ENCODE data around the gene WDR46.
A peak's percentile ranks its signal among the peaks of the same experiment; 100 is the strongest.
"Not testable (repeated sequence)": the region's sequence is repeated elsewhere in the genome, so short reads cannot be mapped to it uniquely, and the experiment has no call there.

The WDR46 gene

DNA sequence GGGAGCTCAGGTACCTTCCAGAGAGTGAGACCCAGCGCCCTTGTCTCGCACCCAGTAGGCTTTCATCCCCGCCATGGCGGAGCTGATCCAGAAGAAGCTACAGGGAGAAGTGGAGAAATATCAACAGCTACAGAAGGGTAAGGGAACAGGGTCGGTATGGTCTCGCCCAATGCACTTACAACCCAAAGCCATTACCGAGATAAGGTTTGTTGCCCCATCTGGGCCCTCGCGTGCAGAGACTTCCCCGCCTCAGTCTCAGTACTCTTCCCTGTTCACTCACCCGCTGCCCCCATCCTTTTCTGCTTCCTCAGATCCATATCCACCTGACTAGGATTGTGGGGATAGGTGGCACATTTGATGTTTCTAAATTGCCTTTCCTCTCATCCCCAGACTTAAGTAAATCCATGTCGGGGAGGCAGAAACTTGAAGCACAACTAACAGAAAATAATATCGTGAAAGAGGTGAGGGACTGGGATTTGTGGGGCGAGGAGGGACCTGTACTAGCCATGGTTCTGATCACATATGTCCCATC lies 811 bp upstream of the WDR46 start:
- no peaks in the 10 kb centered on the region for H3K9me3 ChIP-seq (ENCODE audit: control insufficient read depth in 2 of 2, low read length in 2 of 2)
- peak overlapping the region; percentile 50 to 82 for H3K27ac ChIP-seq (ENCODE audit: low read depth in 2 of 2, low read length in 2 of 2)
- H3K9ac ChIP-seq (ENCODE audit: low read depth in 1 of 2, low read length in 2 of 2), result peak overlapping the region; percentile 66 to 90
- peak overlapping the region; percentile 85 to 99 for H3K4me3 ChIP-seq (ENCODE audit: low read length in 2 of 2)
- no peaks in the 10 kb centered on the region for H3K27me3 ChIP-seq (ENCODE audit: control insufficient read depth in 2 of 2, insufficient read depth in 2 of 2, low read length in 2 of 2)
- H3K36me3 ChIP-seq (ENCODE audit: control insufficient read depth in 2 of 2, insufficient read depth in 2 of 2, low read length in 2 of 2), result peaks cover 28 to 42% of the 10 kb centered on the region in 2 donors
- H3K4me1 ChIP-seq (ENCODE audit: control insufficient read depth in 2 of 2, insufficient read depth in 2 of 2, low read length in 2 of 2), result peaks cover 18 to 19% of the 10 kb centered on the region in 2 donors

DNA sequence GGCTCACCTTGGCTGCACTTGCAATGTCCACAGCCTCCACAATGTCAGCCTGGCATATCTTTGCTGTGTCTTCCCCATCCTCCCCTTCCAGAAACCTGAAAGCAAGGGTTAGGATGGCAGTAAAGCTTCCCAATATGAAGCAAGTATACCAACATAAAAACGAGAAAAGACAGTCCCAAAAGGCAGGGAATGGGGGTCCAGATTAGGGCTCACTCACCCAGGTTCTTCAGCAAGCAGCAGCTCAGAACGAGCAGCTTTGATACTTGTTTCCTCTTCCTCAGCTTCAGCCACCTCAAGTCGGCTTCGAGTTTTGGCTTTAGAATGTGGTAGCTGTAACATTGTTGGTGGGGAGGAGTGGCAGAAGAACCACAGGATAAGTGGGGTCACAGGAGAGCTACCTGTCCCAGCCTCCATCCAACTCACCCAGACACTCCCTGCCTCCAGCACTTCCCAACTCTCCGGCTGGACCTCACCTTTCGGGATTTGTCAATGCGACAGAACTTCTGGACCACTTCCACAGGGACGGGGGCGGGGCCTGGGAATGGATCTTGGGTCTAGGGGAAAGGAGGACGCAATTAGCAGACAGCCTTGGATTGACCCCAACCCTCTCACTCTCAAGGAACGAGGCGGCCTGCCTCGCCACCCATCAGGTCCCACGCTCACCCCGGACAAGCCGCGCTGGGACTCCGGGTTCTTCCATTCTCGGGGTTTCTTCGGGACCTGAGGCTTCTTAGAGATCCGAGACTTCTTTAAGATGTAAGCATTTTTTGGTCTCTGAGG lies 708 bp downstream of the WDR46 start:
- Histone ChIP-seq H3K4me1 (ENCODE audit: control insufficient read depth in 2 of 2, insufficient read depth in 2 of 2, low read length in 2 of 2) (peaks cover 18 to 19% of the 10 kb centered on the region in 2 donors), H3K9me3 (ENCODE audit: control insufficient read depth in 2 of 2, low read length in 2 of 2) (no peaks in the 10 kb centered on the region), H3K36me3 (ENCODE audit: control insufficient read depth in 2 of 2, insufficient read depth in 2 of 2, low read length in 2 of 2) (peaks cover 35 to 36% of the 10 kb centered on the region in 2 donors), H3K27ac (ENCODE audit: low read depth in 2 of 2, low read length in 2 of 2) (peak overlapping the region; percentile 50 to 82), H3K4me3 (ENCODE audit: low read length in 2 of 2) (peak overlapping the region; percentile 85 to 99), H3K27me3 (ENCODE audit: control insufficient read depth in 2 of 2, insufficient read depth in 2 of 2, low read length in 2 of 2) (no peaks in the 10 kb centered on the region), H3K9ac (ENCODE audit: low read depth in 1 of 2, low read length in 2 of 2) (peak overlapping the region; percentile 66 to 90)

DNA sequence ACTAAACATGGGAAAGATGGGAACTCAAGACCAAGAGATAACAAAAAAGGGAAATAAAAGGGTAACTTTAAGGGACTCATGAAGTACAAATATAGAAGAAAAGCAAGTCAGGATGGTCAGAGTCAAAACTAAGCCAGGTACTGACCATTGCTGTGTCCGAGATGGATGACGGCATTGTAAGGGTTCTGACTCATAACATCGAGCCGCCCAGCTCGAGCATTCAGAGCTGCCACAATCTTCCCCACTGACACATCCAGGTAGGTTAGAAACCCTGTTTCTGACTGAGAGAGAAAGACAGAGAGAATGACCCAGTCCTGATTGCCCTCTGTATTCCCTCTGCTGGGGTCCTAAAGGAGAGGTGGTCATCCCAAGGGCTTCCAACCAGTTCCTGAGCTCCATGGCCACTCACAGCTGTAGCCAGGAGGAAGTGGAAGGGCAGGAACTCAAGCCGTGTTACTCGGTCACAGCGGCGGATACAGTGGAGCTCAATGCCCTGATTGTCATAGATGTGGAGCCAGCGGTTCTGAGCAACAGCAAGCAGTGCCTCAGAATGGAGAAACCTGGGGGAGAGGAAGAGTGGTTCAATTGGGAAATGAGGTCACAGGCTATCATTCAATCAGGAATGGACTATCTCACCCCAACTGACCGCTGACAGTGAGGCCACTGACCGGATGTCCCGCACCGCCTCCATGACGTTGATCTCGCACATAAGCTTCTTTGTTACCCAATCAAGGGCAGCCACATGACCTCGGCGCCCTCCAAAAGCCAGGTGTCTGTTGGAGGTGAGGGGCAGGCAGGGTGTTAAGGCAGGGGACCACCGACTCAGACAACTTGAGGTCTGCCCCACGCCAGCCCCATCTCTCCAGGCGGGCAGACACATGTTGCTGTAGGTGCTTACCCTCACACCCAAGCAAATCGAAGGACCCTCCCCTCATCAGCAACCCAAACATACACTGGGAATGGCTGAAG lies 1.8 kb downstream of the WDR46 start:
- peak overlapping the region in 1 of 2 donors; percentile 99 for H3K4me3 ChIP-seq (ENCODE audit: low read length in 2 of 2)
- H3K9ac ChIP-seq (ENCODE audit: low read depth in 1 of 2, low read length in 2 of 2), result no peak overlapping the region

DNA sequence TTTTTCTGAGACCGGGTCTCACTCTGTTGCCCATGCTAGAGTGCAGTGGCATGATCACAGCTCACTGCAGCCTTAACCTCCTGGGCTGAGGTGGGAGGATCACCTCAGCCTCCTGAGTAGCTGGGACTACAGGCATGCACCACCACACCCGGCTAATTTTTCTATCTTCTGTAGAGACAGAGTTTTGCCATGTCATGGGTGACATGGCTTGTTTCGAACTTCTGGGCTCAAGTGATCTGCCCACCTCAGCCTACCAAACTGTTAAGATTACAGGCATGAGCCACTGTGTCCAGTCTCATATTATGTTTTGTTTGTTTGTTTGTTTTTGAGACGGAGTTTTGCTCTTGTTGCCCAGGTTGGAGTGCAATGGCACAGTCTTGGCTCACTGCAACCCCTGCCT lies 3.8 kb downstream of the WDR46 start:
- not testable (repeated sequence) for H3K9me3 ChIP-seq (ENCODE audit: control insufficient read depth in 2 of 2, low read length in 2 of 2); H3K27ac ChIP-seq (ENCODE audit: low read depth in 2 of 2, low read length in 2 of 2); H3K27me3 ChIP-seq (ENCODE audit: control insufficient read depth in 2 of 2, insufficient read depth in 2 of 2, low read length in 2 of 2); H3K4me3 ChIP-seq (ENCODE audit: low read length in 2 of 2); H3K9ac ChIP-seq (ENCODE audit: low read depth in 1 of 2, low read length in 2 of 2)
- Histone ChIP-seq H3K4me1 (ENCODE audit: control insufficient read depth in 2 of 2, insufficient read depth in 2 of 2, low read length in 2 of 2) (peaks cover 14 to 15% of the 10 kb centered on the region in 2 donors), H3K36me3 (ENCODE audit: control insufficient read depth in 2 of 2, insufficient read depth in 2 of 2, low read length in 2 of 2) (peaks cover 37 to 42% of the 10 kb centered on the region in 2 donors)

More for the DNA sequence above, 1.8 kb downstream of the WDR46 start:
- Histone ChIP-seq H3K9me3 (ENCODE audit: control insufficient read depth in 2 of 2, low read length in 2 of 2) (no peaks in the 10 kb centered on the region), H3K36me3 (ENCODE audit: control insufficient read depth in 2 of 2, insufficient read depth in 2 of 2, low read length in 2 of 2) (peaks cover 36 to 37% of the 10 kb centered on the region in 2 donors), H3K27me3 (ENCODE audit: control insufficient read depth in 2 of 2, insufficient read depth in 2 of 2, low read length in 2 of 2) (no peaks in the 10 kb centered on the region), H3K4me1 (ENCODE audit: control insufficient read depth in 2 of 2, insufficient read depth in 2 of 2, low read length in 2 of 2) (peaks cover 18 to 19% of the 10 kb centered on the region in 2 donors), H3K27ac (ENCODE audit: low read depth in 2 of 2, low read length in 2 of 2) (no peak overlapping the region)

DNA sequence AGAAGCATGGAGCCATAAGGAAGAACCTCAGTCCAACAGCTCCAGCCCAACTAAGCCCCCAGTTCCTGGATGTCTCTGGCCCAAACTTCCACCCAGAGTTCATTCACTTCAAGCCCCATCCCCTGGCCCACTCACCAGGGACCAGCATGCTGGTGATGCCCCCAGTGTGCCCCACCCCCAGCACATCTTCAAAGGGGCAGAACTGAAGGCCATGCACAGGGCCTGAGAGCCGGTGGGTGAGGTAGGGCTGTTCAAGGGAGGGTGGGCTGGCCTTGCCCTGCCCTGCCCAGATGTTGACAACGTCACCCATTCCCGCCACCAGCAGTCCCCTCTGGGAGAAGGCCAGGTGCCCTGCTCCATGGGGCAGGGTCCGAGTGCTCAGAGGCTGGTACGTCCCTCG lies 8.5 kb downstream of the WDR46 start:
- Histone ChIP-seq H3K27me3 (ENCODE audit: control insufficient read depth in 2 of 2, insufficient read depth in 2 of 2, low read length in 2 of 2) (no peaks in the 10 kb centered on the region), H3K36me3 (ENCODE audit: control insufficient read depth in 2 of 2, insufficient read depth in 2 of 2, low read length in 2 of 2) (peaks cover 46 to 50% of the 10 kb centered on the region in 2 donors), H3K27ac (ENCODE audit: low read depth in 2 of 2, low read length in 2 of 2) (no peak overlapping the region), H3K4me3 (ENCODE audit: low read length in 2 of 2) (no peak overlapping the region), H3K9me3 (ENCODE audit: control insufficient read depth in 2 of 2, low read length in 2 of 2) (no peaks in the 10 kb centered on the region), H3K4me1 (ENCODE audit: control insufficient read depth in 2 of 2, insufficient read depth in 2 of 2, low read length in 2 of 2) (peaks cover 23% of the 10 kb centered on the region in 2 donors), H3K9ac (ENCODE audit: low read depth in 1 of 2, low read length in 2 of 2) (no peak overlapping the region)

DNA sequence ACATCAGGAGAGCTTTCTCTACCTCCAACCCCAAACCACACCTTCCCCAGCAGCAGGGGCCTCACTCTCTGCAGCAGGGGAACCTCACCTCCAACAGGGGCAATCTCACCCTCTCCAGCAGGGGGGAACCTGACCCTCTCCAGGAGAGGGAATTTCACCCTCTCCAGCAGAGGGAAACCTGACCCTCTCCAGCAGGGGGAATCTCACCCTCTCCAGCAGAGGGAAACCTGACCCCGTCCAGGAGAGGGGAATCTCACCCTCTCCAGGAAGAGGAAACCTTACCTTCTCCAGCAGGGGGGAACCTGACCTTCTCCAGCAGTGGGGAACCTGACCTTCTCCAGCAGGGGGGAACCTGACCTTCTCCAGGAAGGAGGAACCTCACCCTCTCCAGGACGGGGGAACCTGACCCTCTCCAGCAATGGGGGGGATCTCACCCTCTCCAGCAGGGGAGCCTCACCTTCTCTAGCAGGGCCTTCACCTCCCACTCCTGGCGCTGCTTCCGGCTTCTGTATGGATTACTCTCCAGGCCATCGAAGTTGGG lies 9.0 kb downstream of the WDR46 start:
- H3K27me3 ChIP-seq (ENCODE audit: control insufficient read depth in 2 of 2, insufficient read depth in 2 of 2, low read length in 2 of 2), result no peaks in the 10 kb centered on the region
- no peak overlapping the region for H3K27ac ChIP-seq (ENCODE audit: low read depth in 2 of 2, low read length in 2 of 2)
- H3K9me3 ChIP-seq (ENCODE audit: control insufficient read depth in 2 of 2, low read length in 2 of 2), result no peaks in the 10 kb centered on the region
- peaks cover 51 to 54% of the 10 kb centered on the region in 2 donors for H3K36me3 ChIP-seq (ENCODE audit: control insufficient read depth in 2 of 2, insufficient read depth in 2 of 2, low read length in 2 of 2)
- peaks cover 23 to 28% of the 10 kb centered on the region in 2 donors for H3K4me1 ChIP-seq (ENCODE audit: control insufficient read depth in 2 of 2, insufficient read depth in 2 of 2, low read length in 2 of 2)
- no peak overlapping the region for H3K4me3 ChIP-seq (ENCODE audit: low read length in 2 of 2)
- H3K9ac ChIP-seq (ENCODE audit: low read depth in 1 of 2, low read length in 2 of 2), result no peak overlapping the region

DNA sequence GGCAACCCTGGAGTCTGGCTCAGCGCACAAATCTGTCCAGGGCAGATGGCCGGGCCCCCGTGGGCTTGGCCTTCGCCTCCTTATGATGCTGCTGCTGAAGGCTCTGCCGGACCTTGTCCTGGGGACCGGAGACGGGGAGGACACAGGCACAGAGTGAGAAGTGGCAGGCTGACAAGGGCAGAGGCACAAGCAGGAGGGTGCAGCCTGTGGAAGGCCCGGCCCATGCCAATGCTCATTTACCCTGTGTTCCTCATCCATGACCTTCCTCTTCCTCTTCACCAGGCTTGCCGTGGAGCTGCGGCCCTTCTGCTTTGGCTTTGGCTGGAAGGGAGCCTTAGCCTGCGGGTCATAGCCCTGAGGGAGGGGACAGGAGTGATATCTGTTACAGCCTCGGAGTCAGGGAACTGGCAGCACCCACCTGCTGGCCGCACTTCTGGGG lies 9.8 kb downstream of the WDR46 start:
- Histone ChIP-seq H3K4me1 (ENCODE audit: control insufficient read depth in 2 of 2, insufficient read depth in 2 of 2, low read length in 2 of 2) (peaks cover 30 to 36% of the 10 kb centered on the region in 2 donors), H3K9ac (ENCODE audit: low read depth in 1 of 2, low read length in 2 of 2) (no peak overlapping the region), H3K9me3 (ENCODE audit: control insufficient read depth in 2 of 2, low read length in 2 of 2) (no peaks in the 10 kb centered on the region), H3K27ac (ENCODE audit: low read depth in 2 of 2, low read length in 2 of 2) (no peak overlapping the region), H3K4me3 (ENCODE audit: low read length in 2 of 2) (no peak overlapping the region), H3K36me3 (ENCODE audit: control insufficient read depth in 2 of 2, insufficient read depth in 2 of 2, low read length in 2 of 2) (peaks cover 53 to 56% of the 10 kb centered on the region in 2 donors), H3K27me3 (ENCODE audit: control insufficient read depth in 2 of 2, insufficient read depth in 2 of 2, low read length in 2 of 2) (no peaks in the 10 kb centered on the region)

DNA sequence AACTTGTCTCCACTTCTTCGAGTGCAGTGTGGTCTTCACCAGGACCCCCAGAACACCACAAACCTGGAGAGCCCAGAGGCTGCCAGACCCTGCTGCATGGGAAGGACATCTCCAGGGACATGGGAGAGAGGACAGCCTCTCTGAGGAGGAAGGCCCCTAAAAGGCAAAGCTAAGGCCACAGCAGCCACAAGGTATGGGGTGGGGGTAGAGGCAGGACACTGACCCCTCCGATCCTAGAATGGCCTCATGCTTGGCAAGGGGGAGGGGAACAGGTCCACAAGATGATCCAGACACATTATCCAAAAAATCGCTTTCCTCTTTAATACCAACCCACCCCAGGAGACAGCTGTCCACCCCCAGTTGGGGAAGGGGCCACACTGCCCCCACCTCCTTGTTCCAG lies 10.2 kb downstream of the WDR46 start:
- Histone ChIP-seq H3K9ac (ENCODE audit: low read depth in 1 of 2, low read length in 2 of 2) (no peak overlapping the region), H3K27ac (ENCODE audit: low read depth in 2 of 2, low read length in 2 of 2) (no peak overlapping the region), H3K27me3 (ENCODE audit: control insufficient read depth in 2 of 2, insufficient read depth in 2 of 2, low read length in 2 of 2) (no peaks in the 10 kb centered on the region), H3K9me3 (ENCODE audit: control insufficient read depth in 2 of 2, low read length in 2 of 2) (no peaks in the 10 kb centered on the region), H3K4me3 (ENCODE audit: low read length in 2 of 2) (no peak overlapping the region), H3K36me3 (ENCODE audit: control insufficient read depth in 2 of 2, insufficient read depth in 2 of 2, low read length in 2 of 2) (peaks cover 53 to 58% of the 10 kb centered on the region in 2 donors), H3K4me1 (ENCODE audit: control insufficient read depth in 2 of 2, insufficient read depth in 2 of 2, low read length in 2 of 2) (peaks cover 34 to 40% of the 10 kb centered on the region in 2 donors)

DNA sequence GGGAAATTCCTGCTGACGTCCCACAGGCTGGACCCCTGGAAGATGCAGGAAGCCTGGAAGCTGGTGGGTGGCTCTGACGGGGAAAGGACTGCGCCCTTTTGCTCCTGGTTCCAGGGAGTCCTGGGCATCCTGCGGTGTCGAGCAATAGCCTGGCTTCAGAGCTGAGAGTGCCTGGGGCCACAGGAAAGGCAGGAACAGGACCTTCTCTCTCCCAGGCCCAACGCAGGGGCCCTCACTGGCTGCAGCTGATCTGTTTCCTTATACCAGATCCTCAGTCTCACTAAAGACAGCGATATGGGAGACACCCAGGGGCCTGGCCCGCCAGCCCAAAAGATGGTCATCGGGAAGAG lies 10.7 kb downstream of the WDR46 start:
- Histone ChIP-seq H3K4me3 (ENCODE audit: low read length in 2 of 2) (peak overlapping the region; percentile 79 to 82), H3K4me1 (ENCODE audit: control insufficient read depth in 2 of 2, insufficient read depth in 2 of 2, low read length in 2 of 2) (peaks cover 35 to 43% of the 10 kb centered on the region in 2 donors), H3K9me3 (ENCODE audit: control insufficient read depth in 2 of 2, low read length in 2 of 2) (no peaks in the 10 kb centered on the region), H3K9ac (ENCODE audit: low read depth in 1 of 2, low read length in 2 of 2) (peak overlapping the region; percentile 47 to 82), H3K27ac (ENCODE audit: low read depth in 2 of 2, low read length in 2 of 2) (peak overlapping the region in 1 of 2 donors; percentile 97), H3K36me3 (ENCODE audit: control insufficient read depth in 2 of 2, insufficient read depth in 2 of 2, low read length in 2 of 2) (peaks cover 51 to 57% of the 10 kb centered on the region in 2 donors), H3K27me3 (ENCODE audit: control insufficient read depth in 2 of 2, insufficient read depth in 2 of 2, low read length in 2 of 2) (no peaks in the 10 kb centered on the region)
